Measurements from ENCODE around the gene SLC66A2.

The SLC66A2 gene

DNA sequence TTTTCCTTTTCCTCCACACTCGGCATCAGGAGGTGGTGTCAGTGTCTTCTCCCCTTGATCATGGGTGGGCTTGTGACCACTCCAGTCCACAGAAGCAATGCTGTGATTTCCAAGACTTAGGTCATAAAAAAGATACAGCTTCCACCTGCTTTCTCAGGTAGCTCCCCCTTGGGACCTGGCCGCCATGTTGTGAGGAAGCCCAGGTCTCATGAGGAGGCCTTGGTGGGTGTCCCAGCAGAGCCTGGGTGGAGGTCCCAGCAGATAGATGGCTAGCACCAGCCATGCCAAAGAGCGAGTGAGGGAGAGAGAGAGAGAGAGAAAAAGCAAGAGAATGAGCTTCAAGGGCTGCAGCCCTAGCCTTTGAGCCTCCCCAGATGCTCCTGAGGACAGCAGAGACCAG lies 16.0 kb downstream of the SLC66A2 start:
- no peak for DNase-seq

DNA sequence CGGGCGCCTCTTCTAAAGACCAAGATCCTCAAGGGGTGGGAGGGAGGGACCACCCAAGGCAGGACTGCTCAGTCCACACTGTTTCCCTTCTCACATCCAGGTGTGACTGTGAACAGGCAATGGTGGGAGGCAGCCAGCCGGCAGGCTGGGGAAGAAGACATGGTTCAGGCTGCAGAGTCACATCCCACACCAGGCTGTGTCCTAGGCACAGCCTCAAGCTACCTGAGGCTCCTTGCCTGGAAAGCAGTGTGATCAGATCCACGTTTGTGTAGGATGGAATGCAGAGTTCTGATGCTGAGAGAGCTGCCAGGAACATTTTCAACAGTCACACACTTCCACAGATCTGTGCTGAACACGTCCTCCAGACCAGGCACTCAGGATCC lies 16.4 kb downstream of the SLC66A2 start:
- no peak for DNase-seq

DNA sequence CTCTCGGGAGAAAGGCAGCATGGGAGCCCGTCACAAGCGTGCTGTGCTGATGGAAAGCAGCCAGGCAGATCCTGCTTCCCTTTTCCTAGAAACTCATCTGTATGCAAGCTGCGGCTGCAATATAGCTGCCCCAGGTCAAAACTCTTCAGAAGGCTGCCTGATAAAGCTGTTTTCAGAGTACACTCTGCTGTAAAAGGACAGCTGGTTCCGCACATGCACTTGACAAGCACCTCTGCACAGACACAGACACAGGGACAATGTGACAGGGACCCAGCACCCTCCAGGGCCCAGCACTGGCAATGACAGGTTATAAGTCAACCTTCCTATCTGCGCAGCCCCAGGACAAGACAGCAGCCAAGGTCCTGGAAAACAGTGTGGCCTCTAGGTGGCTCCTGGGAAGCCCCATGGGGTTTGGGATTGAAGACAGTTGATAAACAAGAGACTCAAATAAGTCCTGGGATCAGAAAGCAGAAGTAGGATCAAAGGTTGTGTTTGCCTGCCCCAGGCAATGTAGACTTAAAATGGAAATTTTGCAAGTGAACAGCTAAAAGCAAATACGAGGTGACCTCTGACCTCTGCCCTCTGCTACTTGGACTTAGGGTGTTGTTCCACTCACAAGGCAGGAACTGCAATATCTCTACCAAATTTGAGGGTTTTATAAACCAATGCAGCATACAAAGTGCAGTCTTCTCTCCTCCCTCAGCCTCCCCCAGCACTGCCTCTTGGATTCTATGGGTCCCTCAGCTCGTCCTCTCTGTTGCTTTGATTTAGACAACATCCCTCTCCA lies 16.9 kb downstream of the SLC66A2 start:
- DNase-seq = no peak

DNA sequence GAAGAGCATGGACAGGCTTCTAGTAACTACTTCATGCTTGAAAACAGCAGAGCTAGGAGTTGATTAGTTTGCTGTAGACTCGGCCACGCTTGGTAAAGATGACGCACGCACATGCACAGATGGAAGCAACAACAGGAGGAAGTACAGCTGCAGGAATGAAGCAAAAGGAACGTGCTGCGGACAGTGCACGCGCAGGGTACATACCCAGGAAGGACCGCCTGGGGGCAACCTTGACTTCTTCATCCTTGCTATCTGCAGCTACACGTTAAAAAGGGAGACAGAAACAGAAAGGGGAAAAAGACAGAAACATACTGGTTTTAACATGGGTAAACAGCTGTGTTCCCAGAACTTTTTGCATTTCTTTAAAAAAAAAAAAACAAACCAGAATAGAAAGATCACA lies 17.7 kb downstream of the SLC66A2 start:
- DNase-seq = no peak

DNA sequence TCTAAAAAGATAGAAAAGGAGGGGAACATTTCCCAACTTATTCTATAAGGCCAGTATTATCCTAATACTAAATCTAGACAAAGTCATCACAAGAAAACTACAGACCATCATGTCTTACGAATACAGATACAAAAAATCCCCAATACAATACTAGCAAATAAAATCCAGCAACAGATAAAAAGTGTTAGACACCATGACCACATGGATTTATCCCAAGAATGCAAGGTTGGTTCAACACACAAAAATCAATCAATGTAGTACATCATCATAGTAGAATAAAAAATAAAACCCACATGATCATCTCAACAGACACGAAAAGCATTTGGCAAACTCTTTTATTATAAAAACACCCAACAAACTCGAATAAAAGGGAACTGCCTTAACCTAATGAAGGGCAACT lies 18.5 kb downstream of the SLC66A2 start:
- no peak for DNase-seq

DNA sequence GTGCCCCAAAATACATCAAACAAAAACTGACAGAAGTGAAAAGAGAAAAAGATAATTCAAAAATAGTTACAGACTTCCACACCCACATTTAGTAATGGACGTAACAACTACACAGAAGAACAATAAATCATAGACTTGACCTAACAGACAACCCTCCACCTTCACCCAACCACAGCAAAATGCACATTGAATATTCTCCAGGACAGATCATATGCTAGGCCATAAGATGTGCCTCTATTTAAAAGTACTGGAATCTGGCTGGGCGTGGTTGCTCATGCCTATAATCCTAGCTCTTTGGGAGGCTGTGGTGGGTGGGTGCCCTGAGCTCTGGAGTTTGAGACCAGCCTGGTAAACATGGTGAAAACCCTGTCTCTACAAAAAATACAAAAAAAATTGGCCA lies 20.0 kb downstream of the SLC66A2 start:
- no peak for DNase-seq

GRCh38 chr18:79930020-79930642 lies 21.3 kb downstream of the SLC66A2 start:
- DNase-seq = no peak

- DNase-seq = no peak
These were observed 22.9 kb downstream of the SLC66A2 start for GRCh38 chr18:79928563-79928960.

- no peak for DNase-seq
These were observed 23.6 kb downstream of the SLC66A2 start for GRCh38 chr18:79927607-79928562.

DNA sequence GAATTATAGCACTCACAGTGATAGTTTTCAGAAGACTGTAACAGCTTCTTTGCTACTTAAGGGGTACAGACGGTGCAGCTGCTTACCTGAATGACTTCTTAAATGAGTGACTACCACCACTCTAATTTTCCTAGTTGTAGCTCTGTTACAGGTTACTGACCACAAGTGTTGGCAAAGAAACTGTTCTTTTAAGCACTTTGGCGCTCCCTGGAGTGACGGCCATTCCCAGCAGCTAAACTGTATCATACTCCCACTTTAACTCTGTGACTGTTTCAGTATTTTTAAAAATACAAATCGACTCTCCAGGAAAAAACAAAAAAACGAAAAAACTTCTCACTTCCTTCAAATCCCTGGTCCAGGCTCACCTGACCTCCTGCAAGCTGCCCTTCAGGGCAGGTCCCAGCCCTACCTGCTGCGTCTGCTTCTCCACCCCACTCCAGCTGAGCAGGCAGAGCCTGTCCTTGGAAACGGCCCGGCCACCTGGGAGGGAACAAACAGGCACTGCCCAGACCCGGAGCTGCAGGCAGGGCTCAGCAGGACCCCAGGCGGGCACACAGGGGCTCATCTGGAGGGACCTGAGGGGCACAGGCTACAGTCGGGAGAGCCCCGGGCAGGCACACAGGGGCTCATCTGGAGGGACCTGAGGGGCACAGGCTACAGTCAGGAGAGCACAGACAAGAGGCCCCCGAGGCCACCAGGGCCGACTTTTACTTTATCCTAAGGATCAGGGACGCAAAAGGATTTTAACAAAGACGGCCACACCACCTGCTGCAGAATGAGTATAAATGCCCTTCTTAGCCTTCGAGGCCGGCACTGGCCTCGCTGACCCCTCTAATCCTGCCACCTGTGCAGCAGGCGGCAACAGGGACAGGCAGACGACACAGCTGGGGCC lies 24.5 kb downstream of the SLC66A2 start:
- DNase-seq = peak; percentile 45

- DNase-seq = no peak
These were observed 25.1 kb downstream of the SLC66A2 start for GRCh38 chr18:79926306-79926705.

DNA sequence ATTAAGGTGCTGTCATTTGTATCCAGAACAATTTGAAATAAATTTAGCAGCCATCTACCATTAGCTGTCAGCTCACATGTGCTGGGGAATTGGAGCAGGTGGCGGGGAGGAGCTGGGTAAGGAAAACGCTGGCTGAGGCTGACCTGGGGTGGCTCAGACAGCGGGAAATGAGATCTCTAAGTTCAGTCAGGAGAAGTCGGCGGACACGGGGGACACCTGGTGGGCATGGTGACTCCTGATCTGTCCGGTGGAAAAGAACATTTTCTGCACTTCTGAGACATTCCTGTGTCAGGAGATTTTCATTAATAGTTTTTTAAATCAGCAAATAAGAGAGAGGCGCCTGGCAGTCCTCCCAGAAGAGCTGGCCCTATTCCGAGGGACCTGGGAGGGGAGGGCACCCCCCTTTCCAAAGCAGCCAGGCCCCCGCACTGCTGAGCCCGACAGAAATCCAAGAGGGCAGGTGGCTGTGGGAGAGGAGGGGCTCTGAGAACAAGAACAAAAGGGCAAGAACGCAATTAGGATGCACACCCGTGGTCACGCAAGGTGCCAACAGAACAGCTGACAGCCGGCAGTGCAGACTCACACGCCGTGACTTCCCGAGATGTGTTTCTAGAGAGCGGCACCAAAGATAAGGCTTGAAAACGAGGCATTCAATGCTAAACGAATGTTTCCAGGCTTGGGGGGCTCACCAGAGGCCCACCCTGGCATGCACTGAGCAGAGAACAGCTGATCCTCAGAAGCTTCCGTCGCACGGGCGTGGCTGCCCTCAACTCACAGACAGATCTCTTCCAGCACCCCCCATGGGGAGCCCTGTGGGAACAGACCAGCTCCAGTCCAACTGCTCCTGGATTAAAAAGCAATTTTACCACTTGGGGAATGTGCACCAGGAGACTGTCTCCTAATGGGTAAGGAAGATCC lies 26.4 kb downstream of the SLC66A2 start:
- DNase-seq = peak; percentile 91

DNA sequence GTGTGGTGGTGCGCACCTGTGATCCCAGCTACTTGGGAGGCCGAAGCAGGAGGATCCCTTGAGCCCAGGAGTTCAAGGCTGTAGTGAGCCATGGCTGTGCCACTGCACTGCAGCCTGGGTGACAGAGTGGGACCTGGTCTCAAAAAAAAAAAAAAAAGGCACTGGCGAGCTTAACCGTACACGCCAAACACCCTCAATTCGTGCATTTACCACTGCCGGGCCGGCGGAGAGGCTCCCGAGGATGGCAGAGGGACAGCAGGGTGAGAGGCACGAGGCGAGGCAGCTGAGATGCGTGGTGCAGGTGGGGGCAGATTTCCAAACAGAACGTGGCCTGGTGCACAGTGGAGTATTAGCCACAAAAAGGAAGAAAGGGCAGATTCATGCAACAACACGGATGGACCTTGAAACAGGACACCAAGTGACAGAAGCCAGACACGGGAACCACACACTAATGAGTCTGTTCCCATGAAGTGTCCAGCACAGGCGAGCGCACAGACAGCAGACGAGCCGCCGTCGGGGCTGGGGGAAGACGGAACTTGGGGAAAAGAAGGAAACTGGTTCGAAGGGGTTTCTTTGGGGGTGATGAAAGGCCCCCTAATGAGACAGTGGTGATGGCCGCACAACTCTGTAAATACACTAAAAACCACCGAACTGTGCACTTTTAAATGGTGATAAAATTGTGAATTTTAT lies 27.4 kb downstream of the SLC66A2 start:
- DNase-seq = no peak

- DNase-seq = no peak
These were observed 28.5 kb downstream of the SLC66A2 start for GRCh38 chr18:79922971-79923411.

DNA sequence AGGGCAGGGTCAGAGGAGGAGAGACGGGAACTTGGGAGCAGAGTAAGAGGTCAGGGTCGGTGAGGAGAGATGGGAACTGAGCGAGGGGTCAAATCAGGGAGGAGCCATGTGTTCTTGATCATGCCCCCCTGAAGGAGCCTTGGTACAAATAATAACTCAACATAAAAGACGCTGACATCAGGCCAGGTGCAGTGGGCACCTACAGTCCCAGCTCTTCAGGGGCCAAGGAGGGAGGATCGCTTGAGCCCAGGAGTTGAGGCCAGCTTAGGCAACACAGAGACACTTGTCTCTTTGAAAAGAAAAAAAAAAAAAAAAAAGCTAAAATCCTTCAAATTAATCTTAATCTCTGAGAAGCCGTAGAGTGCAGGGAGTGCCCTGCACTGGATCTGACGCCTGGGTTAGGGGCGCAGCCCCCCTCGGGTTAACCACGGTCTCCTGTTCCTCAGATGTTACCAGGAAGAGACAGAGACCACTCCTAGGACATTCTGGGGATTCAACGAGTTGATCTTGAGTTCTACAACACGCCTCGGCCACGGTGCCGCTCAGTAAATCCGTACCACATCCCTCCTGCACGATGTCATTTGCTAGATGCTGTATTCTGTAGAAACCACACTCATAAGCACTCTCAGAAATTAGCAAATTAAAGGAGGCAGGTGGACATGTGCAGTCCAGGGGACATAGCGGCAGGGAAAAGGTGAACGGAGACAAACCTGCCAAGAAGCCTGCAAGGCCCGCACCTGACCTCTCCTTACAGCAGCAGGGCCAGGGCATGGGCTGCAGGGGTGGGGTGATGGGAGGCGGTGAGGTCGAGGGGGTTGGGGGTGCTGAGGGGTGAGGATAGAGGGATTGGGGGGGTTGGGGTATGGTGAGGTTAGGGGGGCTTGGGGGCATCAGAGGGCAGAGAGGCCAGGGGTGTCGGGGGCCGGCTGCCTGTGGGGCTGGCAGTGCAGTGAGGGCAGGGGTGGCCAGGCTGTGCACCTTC lies 29.2 kb downstream of the SLC66A2 start:
- DNase-seq = no peak

DNA sequence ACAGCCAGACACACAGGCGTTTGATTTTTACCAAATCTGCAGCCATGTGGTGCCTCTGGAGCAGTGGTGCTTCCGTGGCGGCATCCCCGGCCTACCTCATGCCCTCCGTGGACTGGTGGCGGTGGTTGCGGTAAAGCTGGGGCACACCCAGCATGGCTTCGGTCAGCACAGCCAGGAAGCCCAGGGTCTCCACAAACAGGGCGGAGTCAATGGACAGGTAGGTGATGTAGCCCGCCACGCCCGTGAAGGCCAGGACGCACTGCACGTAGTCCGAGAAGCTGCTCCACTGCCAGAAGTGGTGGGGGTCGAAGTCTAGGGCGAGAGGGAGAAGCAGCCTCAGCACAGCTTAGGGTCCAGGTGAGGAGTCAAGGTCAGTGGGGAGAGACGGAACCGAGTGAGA lies 32.4 kb downstream of the SLC66A2 start:
- DNase-seq = no peak

DNA sequence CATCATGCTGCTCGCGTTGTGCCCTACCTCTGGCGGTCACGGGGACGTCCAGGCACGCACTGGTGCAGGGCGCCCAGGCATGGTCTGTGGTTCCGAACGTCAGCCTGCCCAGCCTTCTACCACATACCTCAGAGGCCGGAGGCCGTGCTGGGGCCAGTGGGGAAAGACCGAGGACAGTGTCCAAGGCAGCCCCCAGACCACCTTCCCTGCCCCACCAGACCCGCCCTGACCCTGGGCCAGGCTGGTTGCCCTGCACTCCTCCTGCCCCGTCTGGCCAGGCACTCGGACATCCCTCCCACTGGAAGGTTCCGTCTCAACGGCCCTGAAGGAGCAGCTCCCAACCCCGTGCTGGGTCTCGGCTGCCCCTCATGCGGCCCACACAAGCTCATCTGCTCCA lies 32.8 kb downstream of the SLC66A2 start:
- DNase-seq = no peak

DNA sequence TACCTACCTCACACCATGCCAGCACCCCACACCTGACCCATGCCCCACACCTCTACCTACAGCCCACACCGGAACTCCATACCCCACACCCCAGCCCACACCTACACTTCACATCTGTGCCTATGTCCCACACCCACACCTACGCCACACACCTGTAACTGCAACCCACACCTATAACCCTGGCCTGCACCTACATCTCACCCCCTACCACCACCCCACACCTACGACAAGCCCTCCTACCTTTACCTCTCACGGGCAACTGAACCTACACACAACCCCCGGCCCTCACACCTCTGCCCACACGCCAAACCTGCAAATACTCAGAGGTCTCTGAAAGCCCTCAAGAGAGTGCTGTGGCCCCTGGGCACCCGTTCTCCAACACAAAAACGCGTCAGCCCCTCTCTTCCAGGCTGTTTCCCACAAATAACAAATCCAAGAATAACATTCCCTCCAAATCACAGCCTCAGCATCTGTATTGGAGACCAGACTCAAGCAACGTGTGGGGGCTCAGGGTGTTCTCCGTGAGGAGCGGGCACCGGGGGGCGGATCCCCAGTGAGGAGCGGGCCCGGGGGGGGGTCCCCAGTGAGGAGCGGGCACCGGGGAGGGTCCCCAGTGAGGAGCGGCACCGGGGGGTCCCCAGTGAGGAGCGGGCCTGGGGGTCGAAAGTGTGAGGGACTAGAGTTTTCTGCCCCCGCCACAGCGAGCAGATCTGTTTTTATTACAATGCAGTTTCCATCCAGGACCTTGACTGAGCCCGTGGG lies 33.4 kb downstream of the SLC66A2 start:
- no peak for DNase-seq

All from DMS79 treated with DMSO at 0.1 percent for 48 hours (cell line).